Activated CD8-positive, alpha-beta T cell treated with anti-CD3 and anti-CD28 coated beads for 36 hours (primary cell): Measurements from ENCODE around the gene HMG20A. TPM values are rescaled to one million over a fixed set of nuclear protein-coding genes. Genes with fewer than 3 reads are reported as not detected.

Source experiments
- ATAC-seq: fragments of 200-7000 bp; cut with Tn5 transposase; one replicate; pipeline ENCODE4 v1.10.0; 2021; ENCODE audit warnings: mild to moderate bottlenecking, moderate library complexity
- CTCF ChIA-PET: fragments of 350-600 bp; sonication (Branson Sonifier 250); formaldehyde crosslinking; loops from one replicate; lab custom pipeline; 2021; ENCODE audit warnings: antibody characterized with exemption; lab: Charles Lee
- POLR2A ChIA-PET: fragments of 350-600 bp; sonication (Branson Sonifier 250); formaldehyde crosslinking; loops from one replicate; lab custom pipeline; 2021; ENCODE audit warnings: antibody characterized with exemption; lab: Charles Lee
- DNase-seq: peaks from one replicate; pipeline ENCODE4 v3.0.0-alpha.2; 2020
- H3K27ac Mint-ChIP-seq: one replicate; pipeline ENCODE4 v1.8.0; 2021; ENCODE audit warnings: mild to moderate bottlenecking, mixed read lengths
- H3K27me3 Mint-ChIP-seq: one replicate; pipeline ENCODE4 v1.8.0; 2021; ENCODE audit warnings: mixed read lengths
- H3K36me3 Mint-ChIP-seq: one replicate; pipeline ENCODE4 v1.8.0; 2021; ENCODE audit warnings: low read depth, mixed read lengths
- H3K4me1 Mint-ChIP-seq: one replicate; pipeline ENCODE4 v1.8.0; 2021; ENCODE audit warnings: low read depth, mixed read lengths
- H3K4me3 Mint-ChIP-seq: one replicate; pipeline ENCODE4 v1.8.0; 2021; ENCODE audit warnings: mild to moderate bottlenecking, moderate library complexity, mixed read lengths
- H3K9me3 Mint-ChIP-seq: one replicate; pipeline ENCODE4 v1.8.0; 2021; ENCODE audit warnings: mixed read lengths
- CTCF ChIP-seq: fragments of 200-600 bp; IDR thresholded peaks from one replicate; pipeline ENCODE4 v1.8.0; 2022; ENCODE audit warnings: antibody characterized with exemption, mild to moderate bottlenecking
- intact Hi-C: fragments of 100-400 bp; cut with micrococcal nuclease; formaldehyde crosslinking; loops from one replicate; pipeline ENCODE4 v1.10.0; 2022
- total RNA-seq, 2 experiments: library from RNA; stranded (reverse); gene quantifications; one replicate each; pipeline ENCODE4 v1.2.3, GENCODE V29; 2021

HMG20A gene
- total RNA-seq, 2 experiments from 2014 or later = 44.4 to 44.9 TPM

- no peak for TF ChIP-seq CTCF
- no peaks in the 10 kb centered on the region for H3K36me3 Mint-ChIP-seq
- H3K4me1 Mint-ChIP-seq = no peaks in the 10 kb centered on the region
- DNase-seq (no peak), ATAC-seq (no peak)
- no peak overlapping the region for H3K27ac Mint-ChIP-seq
- CTCF ChIA-PET = interaction anchor here (0.8 to 1.5 kb wide), 4 partner anchors 41 to 395 kb away, joined by 3 to 4 read pairs (median 3); no protein-coding TSS in a partner anchor
- H3K27me3 Mint-ChIP-seq = no peaks in the 10 kb centered on the region
- POLR2A ChIA-PET = no interaction called here
- intact Hi-C loops = no loop called here
- H3K4me3 Mint-ChIP-seq = no peak overlapping the region
- no peaks in the 10 kb centered on the region for H3K9me3 Mint-ChIP-seq
These were observed 81.8 kb downstream of the HMG20A start for GRCh38 chr15:77502379-77503095.

GRCh38 chr15:77503240-77503639, 82.6 kb downstream of the HMG20A start:
- POLR2A ChIA-PET = no interaction called here
- Mint-ChIP-seq H3K4me1 (peaks cover under 1% of the 10 kb centered on the region), H3K27me3 (no peaks in the 10 kb centered on the region), H3K9me3 (no peaks in the 10 kb centered on the region), H3K36me3 (no peaks in the 10 kb centered on the region), H3K27ac (no peak overlapping the region), H3K4me3 (no peak overlapping the region)
- CTCF ChIA-PET = interaction anchor here (0.8 to 1.5 kb wide), 4 partner anchors 40 to 396 kb away, joined by 3 to 4 read pairs (median 3); no protein-coding TSS in a partner anchor
- DNase-seq = no peak
- no peak for TF ChIP-seq CTCF
- no peak for ATAC-seq
- intact Hi-C loops = no loop called here

GRCh38 chr15:77503764-77504163, 83.1 kb downstream of the HMG20A start:
- Mint-ChIP-seq H3K27me3 (no peaks in the 10 kb centered on the region), H3K27ac (no peak overlapping the region), H3K4me3 (no peak overlapping the region), H3K36me3 (no peaks in the 10 kb centered on the region), H3K9me3 (no peaks in the 10 kb centered on the region), H3K4me1 (peaks cover 6% of the 10 kb centered on the region)
- no peak for DNase-seq
- intact Hi-C loops = no loop called here
- ChIA-PET POLR2A (interaction anchor here (1.2 kb wide), 1 partner anchor 39 kb away, joined by 3 read pairs; no protein-coding TSS in a partner anchor), CTCF (interaction anchor here (1.2 to 1.5 kb wide), 2 partner anchors 318 to 396 kb away, joined by 3 read pairs; no protein-coding TSS in a partner anchor)
- no peak for ATAC-seq
- no peak for TF ChIP-seq CTCF

GRCh38 chr15:77504306-77504705, 83.6 kb downstream of the HMG20A start:
- no peak for ATAC-seq
- Mint-ChIP-seq H3K36me3 (no peaks in the 10 kb centered on the region), H3K9me3 (no peaks in the 10 kb centered on the region), H3K27ac (no peak overlapping the region), H3K4me3 (no peak overlapping the region), H3K27me3 (no peaks in the 10 kb centered on the region), H3K4me1 (peaks cover 10% of the 10 kb centered on the region)
- ChIA-PET POLR2A (interaction anchor here (1.2 kb wide), 1 partner anchor 39 kb away, joined by 3 read pairs; no protein-coding TSS in a partner anchor), CTCF (interaction anchor here (0.9 to 1.5 kb wide), 2 partner anchors 317 to 397 kb away, joined by 3 to 4 read pairs; no protein-coding TSS in a partner anchor)
- no peak for TF ChIP-seq CTCF
- intact Hi-C loops = no loop called here
- DNase-seq = no peak

GRCh38 chr15:77504871-77505270, 84.2 kb downstream of the HMG20A start:
- H3K9me3 Mint-ChIP-seq = no peaks in the 10 kb centered on the region
- no peaks in the 10 kb centered on the region for H3K27me3 Mint-ChIP-seq
- no peak for DNase-seq
- no peak overlapping the region for H3K4me3 Mint-ChIP-seq
- no peak for TF ChIP-seq CTCF
- intact Hi-C loops = no loop called here
- ChIA-PET POLR2A (interaction anchor here (1.2 kb wide), 1 partner anchor 38 kb away, joined by 3 read pairs; no protein-coding TSS in a partner anchor), CTCF (interaction anchor here (0.9 to 1.6 kb wide), 3 partner anchors 8 to 318 kb away, joined by 4 to 5 read pairs (median 4); no protein-coding TSS in a partner anchor)
- no peaks in the 10 kb centered on the region for H3K36me3 Mint-ChIP-seq
- H3K4me1 Mint-ChIP-seq = peaks cover 10% of the 10 kb centered on the region
- ATAC-seq = no peak
- H3K27ac Mint-ChIP-seq = no peak overlapping the region
